GM10266 (cell line): ENCODE measurements around the gene AGAP2.

Source experiments
- DNase-seq: peaks from one replicate; pipeline ENCODE4 v3.0.0; 2012; ENCODE audit errors: extremely low spot score
- CTCF ChIP-seq: IDR thresholded peaks from 2 replicates; pipeline ENCODE4 v1.5.1; 2012; ENCODE audit warnings: mild to moderate bottlenecking, low read depth; ENCODE audit not compliant: control insufficient read depth, insufficient read depth; ENCODE audit errors: missing control alignments

Gene AGAP2

GRCh38 chr12:57734591-57734990 is 4.0 kb downstream of the AGAP2 start:
- TF ChIP-seq CTCF: no peak
- no peak for DNase-seq

- no peak for TF ChIP-seq CTCF
- DNase-seq: no peak
These were observed 4.6 kb downstream of the AGAP2 start for GRCh38 chr12:57733928-57734327.

- DNase-seq: no peak
- TF ChIP-seq CTCF: no peak
These were observed 5.6 kb downstream of the AGAP2 start for GRCh38 chr12:57732726-57733593.

- TF ChIP-seq CTCF: no peak
- DNase-seq: no peak
These were observed 6.3 kb downstream of the AGAP2 start for GRCh38 chr12:57732270-57732669.

GRCh38 chr12:57731411-57732080 is 7.0 kb downstream of the AGAP2 start:
- no peak for TF ChIP-seq CTCF

GRCh38 chr12:57730336-57731067 is 8.0 kb downstream of the AGAP2 start:
- no peak for TF ChIP-seq CTCF
- DNase-seq: no peak

More at GRCh38 chr12:57731411-57732080, 7.0 kb downstream of the AGAP2 start:
- DNase-seq: no peak
